Measurements from ENCODE around the gene DNMT3B.

Gene DNMT3B

GRCh38 chr20:32805721-32806120 lies 43.5 kb downstream of the DNMT3B start:
- TF ChIP-seq, protein P1, sequence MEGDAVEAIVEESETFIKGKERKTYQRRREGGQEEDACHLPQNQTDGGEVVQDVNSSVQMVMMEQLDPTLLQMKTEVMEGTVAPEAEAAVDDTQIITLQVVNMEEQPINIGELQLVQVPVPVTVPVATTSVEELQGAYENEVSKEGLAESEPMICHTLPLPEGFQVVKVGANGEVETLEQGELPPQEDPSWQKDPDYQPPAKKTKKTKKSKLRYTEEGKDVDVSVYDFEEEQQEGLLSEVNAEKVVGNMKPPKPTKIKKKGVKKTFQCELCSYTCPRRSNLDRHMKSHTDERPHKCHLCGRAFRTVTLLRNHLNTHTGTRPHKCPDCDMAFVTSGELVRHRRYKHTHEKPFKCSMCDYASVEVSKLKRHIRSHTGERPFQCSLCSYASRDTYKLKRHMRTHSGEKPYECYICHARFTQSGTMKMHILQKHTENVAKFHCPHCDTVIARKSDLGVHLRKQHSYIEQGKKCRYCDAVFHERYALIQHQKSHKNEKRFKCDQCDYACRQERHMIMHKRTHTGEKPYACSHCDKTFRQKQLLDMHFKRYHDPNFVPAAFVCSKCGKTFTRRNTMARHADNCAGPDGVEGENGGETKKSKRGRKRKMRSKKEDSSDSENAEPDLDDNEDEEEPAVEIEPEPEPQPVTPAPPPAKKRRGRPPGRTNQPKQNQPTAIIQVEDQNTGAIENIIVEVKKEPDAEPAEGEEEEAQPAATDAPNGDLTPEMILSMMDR (conservative IDR thresholded peaks at IDR 0.05; ENCODE audit: low read depth, low read length) = no peak
- H3K4me3 ChIP-seq (ENCODE audit: low read depth, low read length) = no peak overlapping the region
- no peak for DNase-seq (ENCODE audit: low read depth)

GRCh38 chr20:32806356-32806755 lies 44.2 kb downstream of the DNMT3B start:
- TF ChIP-seq, protein P1 (conservative IDR thresholded peaks at IDR 0.05; ENCODE audit: low read depth, low read length) = no peak
- DNase-seq (ENCODE audit: low read depth) = no peak
- H3K4me3 ChIP-seq (ENCODE audit: low read depth, low read length) = no peak overlapping the region

DNA sequence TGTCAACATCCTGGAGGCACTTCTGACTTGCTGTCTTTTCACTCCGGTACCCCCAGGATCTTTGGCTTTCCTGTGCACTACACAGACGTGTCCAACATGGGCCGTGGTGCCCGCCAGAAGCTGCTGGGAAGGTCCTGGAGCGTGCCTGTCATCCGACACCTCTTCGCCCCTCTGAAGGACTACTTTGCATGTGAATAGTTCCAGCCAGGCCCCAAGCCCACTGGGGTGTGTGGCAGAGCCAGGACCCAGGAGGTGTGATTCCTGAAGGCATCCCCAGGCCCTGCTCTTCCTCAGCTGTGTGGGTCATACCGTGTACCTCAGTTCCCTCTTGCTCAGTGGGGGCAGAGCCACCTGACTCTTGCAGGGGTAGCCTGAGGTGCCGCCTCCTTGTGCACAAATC lies 45.5 kb downstream of the DNMT3B start:
- TF ChIP-seq, protein P1 (conservative IDR thresholded peaks at IDR 0.05; ENCODE audit: low read depth, low read length) = no peak
- DNase-seq (ENCODE audit: low read depth) = no peak
- no peak overlapping the region for H3K4me3 ChIP-seq (ENCODE audit: low read depth, low read length)

DNA sequence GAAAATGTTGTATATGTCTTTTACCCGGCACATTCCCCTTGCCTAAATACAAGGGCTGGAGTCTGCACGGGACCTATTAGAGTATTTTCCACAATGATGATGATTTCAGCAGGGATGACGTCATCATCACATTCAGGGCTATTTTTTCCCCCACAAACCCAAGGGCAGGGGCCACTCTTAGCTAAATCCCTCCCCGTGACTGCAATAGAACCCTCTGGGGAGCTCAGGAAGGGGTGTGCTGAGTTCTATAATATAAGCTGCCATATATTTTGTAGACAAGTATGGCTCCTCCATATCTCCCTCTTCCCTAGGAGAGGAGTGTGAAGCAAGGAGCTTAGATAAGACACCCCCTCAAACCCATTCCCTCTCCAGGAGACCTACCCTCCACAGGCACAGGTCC lies 46.3 kb downstream of the DNMT3B start:
- DNase-seq (ENCODE audit: low read depth) = no peak
- no peak overlapping the region for H3K4me3 ChIP-seq (ENCODE audit: low read depth, low read length)
- TF ChIP-seq, protein P1 (conservative IDR thresholded peaks at IDR 0.05; ENCODE audit: low read depth, low read length) = no peak

DNA sequence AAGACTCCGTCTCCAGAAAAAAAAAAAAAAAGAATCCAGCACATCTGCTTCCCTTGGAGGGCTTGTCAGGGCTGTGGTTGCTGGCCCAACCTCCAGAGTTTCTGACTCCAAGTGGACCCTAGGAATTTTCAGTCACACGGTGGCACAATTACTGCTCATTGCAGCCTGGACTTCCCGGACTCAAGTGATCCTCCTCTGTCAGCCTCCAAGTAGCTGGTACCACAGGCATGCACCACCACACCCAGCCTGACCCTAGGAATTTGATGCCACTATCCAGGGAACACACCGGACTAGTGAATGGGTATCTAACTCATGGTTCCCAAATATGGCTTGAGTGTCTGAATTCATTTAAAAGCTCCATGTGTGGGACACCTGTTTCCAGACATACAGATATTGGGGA lies 47.7 kb downstream of the DNMT3B start:
- no peak for DNase-seq (ENCODE audit: low read depth)
- H3K4me3 ChIP-seq (ENCODE audit: low read depth, low read length) = no peak overlapping the region
- TF ChIP-seq, protein P1 (conservative IDR thresholded peaks at IDR 0.05; ENCODE audit: low read depth, low read length) = no peak

- no peak for DNase-seq (ENCODE audit: low read depth)
- TF ChIP-seq, protein P1 (conservative IDR thresholded peaks at IDR 0.05; ENCODE audit: low read depth, low read length) = no peak
- no peak overlapping the region for H3K4me3 ChIP-seq (ENCODE audit: low read depth, low read length)
Measured at GRCh38 chr20:32810941-32811340, 48.8 kb downstream of the DNMT3B start.

DNA sequence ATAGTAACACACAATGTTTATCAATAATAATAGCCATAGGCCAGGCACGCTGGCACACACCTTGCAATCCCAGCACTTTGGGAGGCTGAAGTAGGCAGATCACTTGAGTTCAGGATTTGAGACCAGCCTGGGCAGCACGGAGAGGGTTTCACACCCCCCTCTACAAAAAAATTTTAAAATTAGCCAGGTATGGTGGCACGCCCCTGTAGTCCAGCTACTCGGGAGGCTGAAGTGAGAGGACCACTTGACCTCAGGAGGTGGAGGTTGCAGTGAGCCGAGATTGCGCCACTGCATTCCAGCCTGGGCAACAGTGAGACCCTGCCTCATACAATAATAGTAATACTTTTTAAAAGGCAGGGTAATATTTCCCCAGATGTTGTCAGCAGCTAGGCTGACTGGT lies 49.7 kb downstream of the DNMT3B start:
- no peak overlapping the region for H3K4me3 ChIP-seq (ENCODE audit: low read depth, low read length)
- no peak for DNase-seq (ENCODE audit: low read depth)
- TF ChIP-seq, protein P1 (conservative IDR thresholded peaks at IDR 0.05; ENCODE audit: low read depth, low read length) = no peak
